Upper lobe of left lung (tissue), 6 donors: ENCODE measurements around the gene SPACDR. TPM values are rescaled to one million over a fixed set of nuclear protein-coding genes. Genes with fewer than 3 reads are reported as not detected.

Experiments used
- ATAC-seq, 2 donors: fragments of 200-7000 bp; cut with Tn5 transposase; one replicate each; pipeline ENCODE4 v1.9.1; 2022; ENCODE audit warnings: mild to moderate bottlenecking in 2 of 2, moderate library complexity in 2 of 2; ENCODE audit not compliant: low FRiP score in 2 of 2
- DNase-seq, 2 donors: peaks; one replicate each; pipeline ENCODE4 v3.0.0-alpha.2; 2019 to 2020
- H3K27ac ChIP-seq, 4 donors: fragments of 200-600 bp; sonication (generic); one replicate each; pipeline ENCODE4 v1.5.1; 2016 to 2019
- H3K27me3 ChIP-seq, 4 donors: fragments of 200-600 bp; sonication (generic); one replicate each; pipeline ENCODE4 v1.5.1; 2017 to 2019
- H3K36me3 ChIP-seq, 4 donors: fragments of 200-600 bp; sonication (generic); one replicate each; pipeline ENCODE4 v1.5.1; 2016 to 2019
- H3K4me1 ChIP-seq, 4 donors: fragments of 200-600 bp; sonication (generic); one replicate each; pipeline ENCODE4 v1.5.1; 2018 to 2019
- H3K4me3 ChIP-seq, 4 donors: fragments of 200-600 bp; sonication (generic); one replicate each; pipeline ENCODE4 v1.5.1; 2017 to 2019; ENCODE audit warnings: mild to moderate bottlenecking in 2 of 4, moderate library complexity in 1 of 4
- H3K9me3 ChIP-seq, 4 donors: fragments of 200-600 bp; sonication (generic); one replicate each; pipeline ENCODE4 v1.5.1; 2018 to 2019
- EP300 ChIP-seq, 4 donors: sonication (generic); formaldehyde crosslinking; IDR thresholded peaks; one replicate each; pipeline ENCODE4 v1.5.1; 2017; ENCODE audit warnings: antibody characterized with exemption in 4 of 4, control low read depth in 2 of 4
- POLR2A ChIP-seq, 4 donors: fragments of 450-650 bp; IDR thresholded peaks; one replicate each; pipeline ENCODE4 v1.5.1; 2016 to 2017; ENCODE audit warnings: antibody characterized with exemption in 4 of 4, mild to moderate bottlenecking in 2 of 4
- POLR2AphosphoS5 ChIP-seq, 2 donors: sonication (generic); formaldehyde crosslinking; IDR thresholded peaks; one replicate each; pipeline ENCODE4 v1.5.1; 2017; ENCODE audit warnings: antibody characterized with exemption in 2 of 2
- WGBS, 2 donors: methylation state at CpG; one replicate each; pipeline ENCODE4 v1.1.5; 2017 to 2018; 5-methylcytosine and 5-hydroxymethylcytosine counted together
- total RNA-seq, 6 donors: library from RNA; depleted of rRNA in 4 of 6; stranded (reverse); fragments of >200 nt in 4 of 6; gene quantifications; one replicate each; pipeline versions ENCODE4 v1.1.0 to v1.2.1, GENCODE V29; 2016 to 2021
- TF ChIP-seq, protein P1 (sequence below), 6 experiments: fragments of 450-650 bp in 4 of 6; fragments of 200-600 bp in 2 of 6; sonication (generic) in 2 of 6; IDR thresholded peaks; one replicate each; pipeline ENCODE4 v1.5.1; 2016 to 2019; ENCODE audit warnings: antibody characterized with exemption in 6 of 6
- donor health status: DM: no; HTN: no; CAD: no; lungs with moderate emphysema.
- donor health status: DM: no; HTN: yes; CAD: no; lungs with severe emphysema.

SPACDR gene
- total RNA-seq, 6 donors from 2014 or later = 0.59 to 2.1 (median 1.3) TPM; not detected in 2

DNA sequence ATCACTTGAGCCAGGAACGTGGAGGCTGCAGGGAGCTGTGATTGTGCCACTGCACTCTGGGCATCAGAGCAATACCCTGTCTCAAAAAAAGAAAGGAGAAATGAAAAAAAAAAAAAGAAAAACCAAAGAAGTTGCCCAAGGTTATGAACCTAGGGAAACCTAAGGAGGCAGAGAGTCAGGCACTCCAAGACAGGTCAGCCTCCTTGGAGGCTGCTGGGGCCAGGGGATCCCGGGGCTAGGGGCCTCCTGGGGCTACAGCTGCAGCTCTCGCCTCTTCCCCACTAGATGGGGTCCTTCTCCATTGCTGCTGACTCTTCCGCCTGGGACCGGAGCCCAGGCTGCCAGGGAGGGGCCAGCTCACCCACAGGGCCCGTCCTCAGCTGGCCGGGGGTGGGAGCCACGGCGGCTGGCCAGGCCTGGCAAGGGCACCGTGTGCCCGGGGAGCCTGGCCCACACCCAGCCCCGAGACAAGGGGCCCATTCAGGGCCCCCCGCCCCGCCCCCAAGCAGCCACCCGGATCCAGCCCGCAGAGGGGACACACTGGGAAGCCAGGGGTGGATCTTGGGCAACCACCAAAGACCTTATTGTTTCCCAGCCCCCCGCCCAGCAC is 1.7 kb upstream of the SPACDR start:
- 16 to 18% methylated on average over 6 to 12 of the region's 17 CpGs for WGBS, 2 donors
- peak; percentile 84 to 88 for DNase-seq
- Histone ChIP-seq H3K4me1 (peaks cover 13 to 25% (median 17%) of the 10 kb centered on the region in 4 donors), H3K9me3 (no peaks in the 10 kb centered on the region), H3K27ac (peak overlapping the region; percentile 0 to 79 (median 49)), H3K36me3 (peaks cover 3 to 42% (median 18%) of the 10 kb centered on the region in 4 donors), H3K27me3 (no peaks in the 10 kb centered on the region), H3K4me3 (no peak overlapping the region)
- ATAC-seq = peak; percentile 79 to 81
- no peak for TF ChIP-seq POLR2A (IDR thresholded peaks at IDR 0.05)
- TF ChIP-seq, protein P1, sequence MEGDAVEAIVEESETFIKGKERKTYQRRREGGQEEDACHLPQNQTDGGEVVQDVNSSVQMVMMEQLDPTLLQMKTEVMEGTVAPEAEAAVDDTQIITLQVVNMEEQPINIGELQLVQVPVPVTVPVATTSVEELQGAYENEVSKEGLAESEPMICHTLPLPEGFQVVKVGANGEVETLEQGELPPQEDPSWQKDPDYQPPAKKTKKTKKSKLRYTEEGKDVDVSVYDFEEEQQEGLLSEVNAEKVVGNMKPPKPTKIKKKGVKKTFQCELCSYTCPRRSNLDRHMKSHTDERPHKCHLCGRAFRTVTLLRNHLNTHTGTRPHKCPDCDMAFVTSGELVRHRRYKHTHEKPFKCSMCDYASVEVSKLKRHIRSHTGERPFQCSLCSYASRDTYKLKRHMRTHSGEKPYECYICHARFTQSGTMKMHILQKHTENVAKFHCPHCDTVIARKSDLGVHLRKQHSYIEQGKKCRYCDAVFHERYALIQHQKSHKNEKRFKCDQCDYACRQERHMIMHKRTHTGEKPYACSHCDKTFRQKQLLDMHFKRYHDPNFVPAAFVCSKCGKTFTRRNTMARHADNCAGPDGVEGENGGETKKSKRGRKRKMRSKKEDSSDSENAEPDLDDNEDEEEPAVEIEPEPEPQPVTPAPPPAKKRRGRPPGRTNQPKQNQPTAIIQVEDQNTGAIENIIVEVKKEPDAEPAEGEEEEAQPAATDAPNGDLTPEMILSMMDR (IDR thresholded peaks at IDR 0.05) = peak; percentile 46 to 75 (median 64)
- peak; percentile 47 to 49 for TF ChIP-seq POLR2AphosphoS5 (IDR thresholded peaks at IDR 0.05)

DNA sequence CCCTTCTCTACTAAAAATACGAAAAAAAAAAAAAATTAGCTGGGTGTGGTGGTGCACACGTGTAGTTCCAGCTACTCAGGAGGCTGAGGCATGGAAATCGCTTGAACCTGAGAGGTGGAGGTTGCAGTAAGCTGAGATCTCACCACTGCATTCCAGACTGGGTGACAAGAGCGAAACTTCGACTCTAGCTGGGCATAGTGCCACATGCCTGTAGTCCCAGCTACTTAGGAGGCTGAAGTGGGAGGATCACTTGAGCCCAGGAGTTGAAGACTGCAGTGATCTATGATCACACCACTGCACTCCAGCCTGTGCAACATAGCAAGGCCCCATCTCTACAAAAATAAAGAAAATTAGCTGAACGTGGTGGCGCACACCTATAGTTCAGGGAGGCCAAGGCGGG is 1.2 kb upstream of the SPACDR start:
- TF ChIP-seq POLR2AphosphoS5 (IDR thresholded peaks at IDR 0.05) (no peak), POLR2A (IDR thresholded peaks at IDR 0.05) (no peak), EP300 (IDR thresholded peaks at IDR 0.05) (no peak)
- TF ChIP-seq, protein P1 (IDR thresholded peaks at IDR 0.05) = no peak
- 59 to 69% methylated on average over 8 of the region's 8 CpGs for WGBS, 2 donors
- peak overlapping the region in 2 of 4 donors; percentile 46 to 79 for H3K27ac ChIP-seq
- H3K4me3 ChIP-seq = no peak overlapping the region
- H3K9me3 ChIP-seq = no peaks in the 10 kb centered on the region
- DNase-seq = no peak
- ATAC-seq = no peak
- peaks cover 3 to 39% (median 17%) of the 10 kb centered on the region in 4 donors for H3K36me3 ChIP-seq
- H3K27me3 ChIP-seq = no peaks in the 10 kb centered on the region
- H3K4me1 ChIP-seq = peaks cover 13 to 25% (median 17%) of the 10 kb centered on the region in 4 donors

DNA sequence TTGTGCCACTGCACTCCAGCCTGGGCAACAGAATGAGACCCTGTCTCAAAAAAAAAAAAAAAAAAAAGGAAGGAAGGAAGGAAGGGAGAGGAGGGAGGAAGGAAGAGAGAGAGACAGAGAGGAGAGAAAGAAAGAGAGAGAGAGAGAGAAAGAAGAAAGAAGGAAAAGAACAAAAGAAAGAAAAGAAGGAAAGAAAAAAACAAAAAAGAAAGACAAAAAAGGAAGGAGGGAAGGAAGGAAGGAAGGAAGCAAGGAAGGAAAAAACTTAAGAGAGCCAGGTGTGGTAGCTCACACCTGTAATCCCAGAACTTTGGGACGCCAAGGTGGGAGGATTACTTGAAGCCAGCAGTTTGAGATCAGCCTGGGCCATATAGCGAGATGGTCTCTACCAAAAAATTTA is 731 bp upstream of the SPACDR start:
- no peak for TF ChIP-seq POLR2AphosphoS5 (IDR thresholded peaks at IDR 0.05)
- TF ChIP-seq, protein P1 (IDR thresholded peaks at IDR 0.05) = no peak
- TF ChIP-seq POLR2A (IDR thresholded peaks at IDR 0.05) = no peak
- no peak for TF ChIP-seq EP300 (IDR thresholded peaks at IDR 0.05)
- Histone ChIP-seq H3K4me1 (peaks cover 13 to 24% (median 17%) of the 10 kb centered on the region in 4 donors), H3K9me3 (no peaks in the 10 kb centered on the region), H3K4me3 (no peak overlapping the region), H3K36me3 (peaks cover 3 to 34% (median 16%) of the 10 kb centered on the region in 4 donors), H3K27me3 (no peaks in the 10 kb centered on the region), H3K27ac (no peak overlapping the region)
- 97% methylated on average over 2 of the region's 2 CpGs for WGBS, 2 donors
- DNase-seq = no peak
- ATAC-seq = no peak

DNA sequence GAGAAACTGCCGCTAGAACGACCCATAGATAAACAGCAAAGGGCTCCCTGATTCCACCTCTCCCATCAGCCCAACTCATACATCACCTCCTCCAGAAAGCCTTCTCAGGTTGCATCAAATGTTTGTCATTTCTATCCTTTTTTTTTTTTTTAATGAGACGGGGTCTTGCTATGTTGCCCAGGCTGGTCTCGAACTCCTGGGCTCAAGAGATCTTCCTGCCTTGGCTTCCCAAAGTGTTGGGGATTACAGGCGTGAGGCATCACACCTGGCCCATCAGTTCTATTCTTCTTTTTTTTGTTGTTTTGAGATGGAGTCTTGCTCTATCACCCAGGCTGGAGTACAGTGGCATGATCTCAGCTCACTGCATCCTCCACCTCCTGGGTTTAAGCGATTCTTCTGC is 7.0 kb downstream of the SPACDR start:
- peaks cover 0 to 4% (median 2%) of the 10 kb centered on the region in 4 donors for H3K4me1 ChIP-seq
- no peak overlapping the region for H3K4me3 ChIP-seq
- H3K36me3 ChIP-seq = peaks cover 0 to 11% (median 0%) of the 10 kb centered on the region in 4 donors
- no peaks in the 10 kb centered on the region for H3K9me3 ChIP-seq
- WGBS, 2 donors = 88 to 95% methylated on average over 6 of the region's 6 CpGs
- no peak overlapping the region for H3K27ac ChIP-seq
- DNase-seq (no peak), ATAC-seq (no peak)
- H3K27me3 ChIP-seq = no peaks in the 10 kb centered on the region
- TF ChIP-seq POLR2A (IDR thresholded peaks at IDR 0.05) = no peak
- TF ChIP-seq, protein P1 (IDR thresholded peaks at IDR 0.05) = no peak

DNA sequence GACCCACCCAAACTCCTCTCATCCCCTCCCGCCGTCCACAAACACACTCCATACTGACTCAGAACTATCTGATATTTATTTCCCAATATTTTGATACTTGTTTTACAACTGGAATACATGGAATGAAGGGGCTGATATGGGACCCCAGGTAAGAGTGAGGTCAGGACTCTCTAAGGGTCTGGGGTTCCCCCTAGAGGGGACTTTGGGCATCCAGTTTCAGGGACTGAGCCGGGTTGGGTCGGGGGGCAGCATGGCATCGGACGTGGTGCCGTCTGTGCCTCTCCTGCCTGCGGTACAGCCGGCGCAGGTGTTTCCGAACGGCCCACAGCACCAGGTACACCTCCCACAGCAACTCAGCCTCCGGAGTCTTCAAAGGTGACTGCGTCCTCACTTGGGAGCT is 7.5 kb downstream of the SPACDR start:
- no peak for ATAC-seq

More for the DNA sequence above, 7.5 kb downstream of the SPACDR start:
- Histone ChIP-seq H3K9me3 (no peaks in the 10 kb centered on the region), H3K27me3 (no peaks in the 10 kb centered on the region), H3K36me3 (peaks cover 0 to 11% (median 0%) of the 10 kb centered on the region in 4 donors), H3K4me1 (peaks cover 0 to 4% (median 2%) of the 10 kb centered on the region in 4 donors), H3K27ac (no peak overlapping the region), H3K4me3 (no peak overlapping the region)
- 93 to 94% methylated on average over 14 of the region's 14 CpGs for WGBS, 2 donors
- DNase-seq = no peak
- no peak for TF ChIP-seq POLR2AphosphoS5 (IDR thresholded peaks at IDR 0.05)
- TF ChIP-seq EP300 (IDR thresholded peaks at IDR 0.05) = no peak
- TF ChIP-seq POLR2A (IDR thresholded peaks at IDR 0.05) = no peak
- TF ChIP-seq, protein P1 (IDR thresholded peaks at IDR 0.05) = no peak
